ENCODE results near the gene PLEKHH3.
A peak's percentile ranks its signal among the peaks of the same experiment; 100 is the strongest.

PLEKHH3 gene

GRCh38 chr17:42682722-42683403 lies 6.1 kb upstream of the PLEKHH3 start:
- TF ChIP-seq CTCF (IDR thresholded peaks at IDR 0.05; ENCODE audit: low read depth, low read length): no peak
- peak overlapping the region; percentile 72 to 74 for H3K4me3 ChIP-seq (replicated peaks in 1 of 2; ENCODE audit: low read depth in 2 of 2, low read length in 2 of 2)
- peak; percentile 51 to 73 for DNase-seq (ENCODE audit: low read depth in 2 of 2)

GRCh38 chr17:42681976-42682721 lies 5.4 kb upstream of the PLEKHH3 start, which contains the start of gene CNTNAP1:
Gene CNTNAP1, plus strand, starts transcription at chr17:42682531. Its CDS starts 299 bp downstream, at chr17:42682830.
- H3K4me3 ChIP-seq (replicated peaks in 1 of 2; ENCODE audit: low read depth in 2 of 2, low read length in 2 of 2): peak within 1 kb of the TSS; percentile 72 to 74
- no peak for TF ChIP-seq CTCF (IDR thresholded peaks at IDR 0.05; ENCODE audit: low read depth, low read length)
- DNase-seq (ENCODE audit: low read depth in 2 of 2): peak; percentile 81 to 86

GRCh38 chr17:42680331-42680808 lies 3.6 kb upstream of the PLEKHH3 start:
- no peak for TF ChIP-seq CTCF (IDR thresholded peaks at IDR 0.05; ENCODE audit: low read depth, low read length)
- H3K4me3 ChIP-seq (replicated peaks in 1 of 2; ENCODE audit: low read depth in 2 of 2, low read length in 2 of 2): peak overlapping the region; percentile 1 to 33
- peak in 1 of 2 donors; percentile 42 for DNase-seq (ENCODE audit: low read depth in 2 of 2)

- TF ChIP-seq CTCF (IDR thresholded peaks at IDR 0.05; ENCODE audit: low read depth, low read length): peak; percentile 36
- peak; percentile 78 to 83 for DNase-seq (ENCODE audit: low read depth in 2 of 2)
- peak overlapping the region; percentile 19 to 37 for H3K4me3 ChIP-seq (replicated peaks in 1 of 2; ENCODE audit: low read depth in 2 of 2, low read length in 2 of 2)
Measured at GRCh38 chr17:42679492-42680330, 2.9 kb upstream of the PLEKHH3 start.

- H3K4me3 ChIP-seq (replicated peaks in 1 of 2; ENCODE audit: low read depth in 2 of 2, low read length in 2 of 2): peak overlapping the region in 1 of 2 donors; percentile 68
- TF ChIP-seq CTCF (IDR thresholded peaks at IDR 0.05; ENCODE audit: low read depth, low read length): no peak
- DNase-seq (ENCODE audit: low read depth in 2 of 2): peak; percentile 54 to 60
Measured at GRCh38 chr17:42678951-42679491, 2.2 kb upstream of the PLEKHH3 start.
